HG03354 (cell line): ENCODE results near the gene SMC4.

Experiments used
- ATAC-seq: cut with Tn5 transposase; IDR thresholded peaks from one replicate; pipeline ENCODE4 v1.9.1; 2021; ENCODE audit warnings: mild to moderate bottlenecking; ENCODE audit not compliant: unreplicated experiment, poor library complexity, severe bottlenecking

The SMC4 gene

DNA sequence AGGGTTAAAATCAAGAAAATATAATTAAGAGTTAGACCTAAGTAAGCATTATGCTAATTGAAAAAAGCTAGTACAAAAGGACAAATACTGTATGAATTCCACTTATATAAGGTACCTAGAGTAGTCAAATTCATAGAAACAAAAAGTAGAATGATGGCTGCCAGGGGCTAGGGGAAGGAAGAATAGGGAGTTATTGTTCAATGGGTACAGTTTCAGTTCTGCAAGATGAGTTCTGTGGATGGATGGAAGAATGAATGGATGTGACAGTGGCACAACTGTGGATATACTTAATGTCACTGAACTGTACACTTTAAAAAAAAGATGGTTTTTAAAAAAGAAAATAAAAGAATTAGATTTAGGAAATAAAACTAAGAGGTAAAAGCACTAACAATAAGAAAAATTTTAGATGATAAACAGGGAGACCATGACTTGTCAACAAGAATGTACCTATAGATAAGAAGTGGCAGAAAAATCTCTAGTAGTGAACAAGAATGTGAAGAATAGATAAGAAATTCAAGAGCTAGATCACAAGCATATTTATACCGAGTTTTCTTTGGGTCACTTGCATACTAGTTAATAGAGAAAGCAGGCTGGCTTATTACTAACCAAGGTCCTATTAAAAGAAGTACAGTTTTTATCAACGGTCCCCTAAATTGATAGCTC, 6.0 kb upstream of the SMC4 start:
- ATAC-seq, result peak; percentile 47

- no peak for ATAC-seq
Observed at GRCh38 chr3:160394009-160394392, 5.4 kb upstream of the SMC4 start.

- ATAC-seq, result no peak
Observed at GRCh38 chr3:160395297-160395696, 4.2 kb upstream of the SMC4 start.

- ATAC-seq, result peak; percentile 11
Observed at GRCh38 chr3:160398820-160399124, 678 bp upstream of the SMC4 start.

GRCh38 chr3:160400030-160400701, 716 bp downstream of the SMC4 start:
- peak; percentile 13 for ATAC-seq

- ATAC-seq, result no peak
Observed at GRCh38 chr3:160400702-160401150, 1.3 kb downstream of the SMC4 start.

GRCh38 chr3:160401291-160402095, 2.0 kb downstream of the SMC4 start:
- ATAC-seq, result no peak

GRCh38 chr3:160402221-160403027, 3.0 kb downstream of the SMC4 start:
- ATAC-seq, result no peak

- ATAC-seq, result no peak
Observed at GRCh38 chr3:160403028-160403545, 3.6 kb downstream of the SMC4 start.

DNA sequence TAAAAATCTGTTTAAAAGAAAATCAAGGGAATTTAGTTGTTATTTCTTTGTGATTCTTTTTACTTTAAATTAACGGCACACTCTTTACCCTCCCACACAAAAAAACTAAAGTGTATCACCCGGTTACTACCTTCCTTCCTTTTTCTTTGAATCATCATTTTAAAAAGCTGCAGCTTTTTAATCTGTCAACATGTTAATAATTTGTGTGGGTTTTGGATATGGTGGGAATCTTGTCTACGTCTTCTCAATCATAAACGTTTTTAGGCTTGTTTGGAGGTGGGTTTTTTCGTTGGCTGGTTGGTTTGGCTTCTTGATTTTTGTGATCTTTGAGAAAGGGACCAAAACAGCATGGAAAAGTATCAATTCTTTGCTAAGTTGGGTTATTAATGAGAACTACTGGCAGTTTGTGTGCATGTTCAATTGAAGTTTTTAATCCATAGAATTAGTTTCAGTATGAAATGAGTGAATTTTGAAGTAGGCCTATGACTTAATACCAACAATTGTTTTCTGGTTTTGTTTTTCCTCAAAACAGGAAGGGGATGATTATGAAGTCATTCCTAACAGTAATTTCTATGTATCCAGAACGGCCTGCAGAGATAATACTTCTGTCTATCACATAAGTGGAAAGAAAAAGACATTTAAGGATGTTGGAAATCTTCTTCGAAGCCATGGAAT, 4.5 kb downstream of the SMC4 start:
- ATAC-seq, result no peak

GRCh38 chr3:160409812-160410610, 10.6 kb downstream of the SMC4 start:
- no peak for ATAC-seq

GRCh38 chr3:160412477-160412876, 13.0 kb downstream of the SMC4 start:
- ATAC-seq, result no peak

DNA sequence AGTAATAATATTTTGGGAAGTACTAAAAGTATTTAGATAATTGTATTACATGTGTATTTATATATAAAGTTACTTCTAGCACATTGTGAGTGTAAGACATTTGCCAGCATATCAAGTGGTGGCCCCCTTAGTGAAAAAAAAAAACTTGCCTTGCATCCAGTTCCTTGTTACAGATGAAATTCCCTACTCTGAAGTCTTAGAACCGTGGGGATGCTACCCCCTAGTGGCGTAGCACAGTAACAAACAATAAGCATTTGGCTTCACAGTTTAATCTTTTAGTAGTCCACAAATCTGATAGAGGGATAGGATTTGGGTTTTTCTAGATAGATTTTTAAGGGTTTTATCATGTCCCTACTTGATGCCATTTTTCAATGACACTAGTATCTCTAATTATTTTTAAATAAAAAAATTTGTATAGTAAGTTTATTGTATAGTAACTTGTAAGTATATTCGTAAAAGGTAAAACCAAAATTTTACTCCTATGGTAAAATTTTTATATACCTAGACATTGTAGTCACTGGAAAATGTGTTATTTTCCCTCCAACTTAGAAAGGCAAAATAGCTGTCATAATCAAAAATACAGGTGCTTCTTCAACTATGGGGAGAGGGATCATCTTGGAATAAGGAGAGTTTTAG, 14.3 kb downstream of the SMC4 start:
- ATAC-seq, result peak; percentile 83

GRCh38 chr3:160417311-160417710, 17.9 kb downstream of the SMC4 start:
- no peak for ATAC-seq

- no peak for ATAC-seq
Observed at GRCh38 chr3:160427832-160428424, 28.5 kb downstream of the SMC4 start.

- ATAC-seq, result no peak
Observed at GRCh38 chr3:160434071-160434470, 34.6 kb downstream of the SMC4 start.

DNA sequence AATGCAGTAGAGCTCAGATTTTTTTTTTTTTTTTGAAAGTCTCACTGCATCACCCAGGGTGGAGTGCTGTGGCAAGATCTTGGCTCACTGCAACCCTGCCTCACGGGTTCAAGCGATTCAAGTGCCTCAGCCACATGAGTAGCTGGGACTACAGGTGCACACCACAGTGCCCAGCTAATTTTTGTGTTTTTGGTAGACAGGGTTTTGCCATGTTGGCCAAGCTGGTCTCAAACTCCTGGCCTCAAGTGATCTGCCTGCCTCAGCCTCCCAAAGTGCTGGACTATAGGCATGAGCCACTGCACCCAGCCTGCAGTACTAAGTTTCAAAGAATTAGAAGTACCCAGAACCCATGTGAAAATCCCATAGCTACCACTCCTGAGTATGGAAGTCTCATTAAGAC, 35.6 kb downstream of the SMC4 start:
- ATAC-seq, result no peak

GRCh38 chr3:160435747-160436146, 36.3 kb downstream of the SMC4 start:
- no peak for ATAC-seq
